ENCODE measurements around the gene NEDD4.
A peak's percentile ranks its signal among the peaks of the same experiment; 100 is the strongest.

NEDD4 gene

DNA sequence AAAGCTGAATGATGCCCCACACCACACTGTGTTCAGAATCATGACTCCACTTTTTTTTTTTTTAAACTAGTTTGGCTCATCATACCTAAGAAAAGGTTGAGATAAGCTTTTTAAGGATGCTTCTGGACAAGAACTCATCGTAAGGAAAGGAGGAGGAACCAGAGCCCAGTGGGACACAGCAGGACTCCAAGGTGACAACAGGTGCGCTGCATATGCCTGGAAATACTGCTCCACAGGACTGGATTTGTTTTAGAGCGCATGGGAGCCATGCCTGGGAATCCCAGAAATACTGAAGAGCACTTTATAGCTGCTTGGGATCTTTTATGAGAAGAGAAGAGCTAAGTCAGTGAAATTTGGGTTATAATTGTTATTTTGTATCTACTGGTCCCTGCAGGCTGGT lies 93.4 kb downstream of the NEDD4 start:
- no peaks in the 10 kb centered on the region for H3K79me2 ChIP-seq (ENCODE audit: insufficient read depth, low read length)
- H3K9me2 ChIP-seq (ENCODE audit: low read depth, low read length) = no peaks in the 10 kb centered on the region
- H3K9me3 ChIP-seq (ENCODE audit: low read length) = no peaks in the 10 kb centered on the region
- no peak overlapping the region for H3K4me2 ChIP-seq (ENCODE audit: low read length)
- no peak overlapping the region for H2AFZ ChIP-seq (ENCODE audit: low read length)
- H3K4me3 ChIP-seq (ENCODE audit: low read depth, low read length, poor library complexity, severe bottlenecking) = no peak overlapping the region
- no peak for TF ChIP-seq EZH2 (IDR thresholded peaks at IDR 0.05; ENCODE audit: borderline replicate concordance, low read length)
- TF ChIP-seq, protein P1, sequence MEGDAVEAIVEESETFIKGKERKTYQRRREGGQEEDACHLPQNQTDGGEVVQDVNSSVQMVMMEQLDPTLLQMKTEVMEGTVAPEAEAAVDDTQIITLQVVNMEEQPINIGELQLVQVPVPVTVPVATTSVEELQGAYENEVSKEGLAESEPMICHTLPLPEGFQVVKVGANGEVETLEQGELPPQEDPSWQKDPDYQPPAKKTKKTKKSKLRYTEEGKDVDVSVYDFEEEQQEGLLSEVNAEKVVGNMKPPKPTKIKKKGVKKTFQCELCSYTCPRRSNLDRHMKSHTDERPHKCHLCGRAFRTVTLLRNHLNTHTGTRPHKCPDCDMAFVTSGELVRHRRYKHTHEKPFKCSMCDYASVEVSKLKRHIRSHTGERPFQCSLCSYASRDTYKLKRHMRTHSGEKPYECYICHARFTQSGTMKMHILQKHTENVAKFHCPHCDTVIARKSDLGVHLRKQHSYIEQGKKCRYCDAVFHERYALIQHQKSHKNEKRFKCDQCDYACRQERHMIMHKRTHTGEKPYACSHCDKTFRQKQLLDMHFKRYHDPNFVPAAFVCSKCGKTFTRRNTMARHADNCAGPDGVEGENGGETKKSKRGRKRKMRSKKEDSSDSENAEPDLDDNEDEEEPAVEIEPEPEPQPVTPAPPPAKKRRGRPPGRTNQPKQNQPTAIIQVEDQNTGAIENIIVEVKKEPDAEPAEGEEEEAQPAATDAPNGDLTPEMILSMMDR (IDR thresholded peaks at IDR 0.05; ENCODE audit: low read length) = no peak
- H3K4me1 ChIP-seq (ENCODE audit: insufficient read depth, low read length, severe bottlenecking) = no peaks in the 10 kb centered on the region
- no peaks in the 10 kb centered on the region for H3K36me3 ChIP-seq (ENCODE audit: insufficient read depth, low read length)
- H3F3A ChIP-seq (ENCODE audit: insufficient read depth, low read length) = no peaks in the 10 kb centered on the region
- H4K20me1 ChIP-seq (ENCODE audit: insufficient read depth, low read length) = no peaks in the 10 kb centered on the region
- no peak overlapping the region for H3K27ac ChIP-seq (ENCODE audit: low read depth, low read length, poor library complexity, severe bottlenecking)
- H3K27me3 ChIP-seq (ENCODE audit: insufficient read depth, low read length) = no peaks in the 10 kb centered on the region
- H3K9ac ChIP-seq (ENCODE audit: low read length) = no peak overlapping the region

DNA sequence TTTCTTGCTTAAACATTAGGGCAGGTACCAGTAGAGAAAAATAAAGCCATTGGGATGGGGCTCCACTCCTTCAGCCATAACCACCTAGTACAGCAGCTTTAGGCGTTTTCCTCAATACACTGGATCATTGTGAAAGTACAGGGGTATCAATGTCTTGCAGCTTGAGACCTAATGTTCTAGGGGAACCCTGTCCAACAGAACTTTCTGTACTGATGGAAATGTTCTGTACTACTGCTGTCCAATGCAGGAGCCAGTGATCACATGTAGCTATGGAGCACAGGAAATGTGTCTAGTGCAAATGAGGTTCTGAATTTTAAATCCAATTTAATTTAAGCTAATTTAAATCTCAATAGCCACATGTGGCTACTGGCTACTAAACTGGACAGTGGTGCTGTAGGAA lies 93.9 kb downstream of the NEDD4 start:
- Histone ChIP-seq H3K9me2 (ENCODE audit: low read depth, low read length) (no peaks in the 10 kb centered on the region), H3K4me1 (ENCODE audit: insufficient read depth, low read length, severe bottlenecking) (no peaks in the 10 kb centered on the region), H4K20me1 (ENCODE audit: insufficient read depth, low read length) (no peaks in the 10 kb centered on the region), H3K9ac (ENCODE audit: low read length) (no peak overlapping the region), H3K36me3 (ENCODE audit: insufficient read depth, low read length) (no peaks in the 10 kb centered on the region), H3K4me2 (ENCODE audit: low read length) (no peak overlapping the region), H3K9me3 (ENCODE audit: low read length) (no peaks in the 10 kb centered on the region), H3K27ac (ENCODE audit: low read depth, low read length, poor library complexity, severe bottlenecking) (no peak overlapping the region), H2AFZ (ENCODE audit: low read length) (no peak overlapping the region), H3F3A (ENCODE audit: insufficient read depth, low read length) (no peaks in the 10 kb centered on the region), H3K4me3 (ENCODE audit: low read depth, low read length, poor library complexity, severe bottlenecking) (no peak overlapping the region), H3K79me2 (ENCODE audit: insufficient read depth, low read length) (no peaks in the 10 kb centered on the region), H3K27me3 (ENCODE audit: insufficient read depth, low read length) (no peaks in the 10 kb centered on the region)
- no peak for TF ChIP-seq EZH2 (IDR thresholded peaks at IDR 0.05; ENCODE audit: borderline replicate concordance, low read length)
- TF ChIP-seq, protein P1 (IDR thresholded peaks at IDR 0.05; ENCODE audit: low read length) = no peak

DNA sequence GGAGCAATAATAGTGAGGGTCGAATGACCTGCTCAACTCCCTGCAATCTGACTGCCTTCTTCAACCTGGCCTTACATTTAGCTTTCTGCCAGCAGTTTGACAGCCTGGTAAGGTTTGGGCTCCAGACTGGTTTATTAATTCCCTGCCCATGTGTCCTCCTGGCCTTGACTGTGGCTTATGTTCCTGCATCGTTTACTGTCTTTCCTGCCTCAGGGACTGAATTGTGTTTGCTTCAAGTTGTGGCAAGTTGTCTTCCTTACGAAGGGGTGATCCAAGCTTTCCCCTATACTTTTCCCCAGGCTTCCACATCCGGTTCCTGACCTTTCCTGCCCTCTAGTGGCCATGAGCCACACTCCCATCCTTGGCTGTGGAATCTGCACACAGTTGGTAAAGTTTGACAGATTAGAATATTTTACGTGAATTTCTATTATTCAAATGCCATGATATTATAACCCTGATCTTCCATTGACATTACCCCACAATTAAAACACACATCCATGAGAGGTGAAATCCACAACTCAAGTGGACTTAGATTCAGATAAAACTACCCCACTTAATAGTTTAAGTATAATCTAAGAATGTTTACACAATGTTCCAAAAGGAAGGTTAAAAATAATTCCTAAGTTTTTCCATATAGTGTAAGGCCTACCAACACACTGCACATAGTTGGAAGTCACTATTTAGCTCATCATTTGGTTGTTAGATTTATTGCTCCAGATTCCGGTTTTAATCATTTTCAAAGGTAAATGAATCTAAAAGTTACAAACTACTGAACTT lies 95.7 kb downstream of the NEDD4 start:
- Histone ChIP-seq H3K9me2 (ENCODE audit: low read depth, low read length) (no peaks in the 10 kb centered on the region), H2AFZ (ENCODE audit: low read length) (no peak overlapping the region), H3K9ac (ENCODE audit: low read length) (no peak overlapping the region), H3K9me3 (ENCODE audit: low read length) (no peaks in the 10 kb centered on the region), H3K79me2 (ENCODE audit: insufficient read depth, low read length) (no peaks in the 10 kb centered on the region), H3K27me3 (ENCODE audit: insufficient read depth, low read length) (no peaks in the 10 kb centered on the region), H3K4me1 (ENCODE audit: insufficient read depth, low read length, severe bottlenecking) (no peaks in the 10 kb centered on the region), H3K4me3 (ENCODE audit: low read depth, low read length, poor library complexity, severe bottlenecking) (no peak overlapping the region), H3K36me3 (ENCODE audit: insufficient read depth, low read length) (no peaks in the 10 kb centered on the region), H4K20me1 (ENCODE audit: insufficient read depth, low read length) (no peaks in the 10 kb centered on the region), H3K27ac (ENCODE audit: low read depth, low read length, poor library complexity, severe bottlenecking) (no peak overlapping the region), H3K4me2 (ENCODE audit: low read length) (no peak overlapping the region), H3F3A (ENCODE audit: insufficient read depth, low read length) (no peaks in the 10 kb centered on the region)
- no peak for TF ChIP-seq EZH2 (IDR thresholded peaks at IDR 0.05; ENCODE audit: borderline replicate concordance, low read length)
- TF ChIP-seq, protein P1 (IDR thresholded peaks at IDR 0.05; ENCODE audit: low read length) = peak; percentile 81

Data from OCI-LY1 (cell line).